Fibroblast of the aortic adventitia (primary cell): ENCODE measurements around the gene RIPPLY3. TPM values are rescaled to one million over a fixed set of nuclear protein-coding genes. Genes with fewer than 3 reads are reported as not detected.

Experiments
- DNase-seq: peaks from one replicate; pipeline ENCODE4 v3.0.0-alpha.2; 2010; ENCODE audit warnings: low read depth
- H3K4me3 ChIP-seq: 2 replicates; pipeline ENCODE4 v1.5.1; 2011; ENCODE audit warnings: low read depth, mild to moderate bottlenecking, control low read depth, low read length, moderate library complexity
- CTCF ChIP-seq: IDR thresholded peaks from 2 replicates; pipeline ENCODE4 v1.5.1; 2011; ENCODE audit warnings: mild to moderate bottlenecking, low read length, control low read depth, inconsistent platforms; ENCODE audit not compliant: insufficient read depth
- total RNA-seq: library from RNA; depleted of rRNA; stranded (reverse); fragments of >200 nt; gene quantifications from 2 replicates; pipeline ENCODE4 v1.2.3, GENCODE V29; 2012; ENCODE audit warnings: low replicate concordance

RIPPLY3 gene
- total RNA-seq, 1 donor, result not detected

DNA sequence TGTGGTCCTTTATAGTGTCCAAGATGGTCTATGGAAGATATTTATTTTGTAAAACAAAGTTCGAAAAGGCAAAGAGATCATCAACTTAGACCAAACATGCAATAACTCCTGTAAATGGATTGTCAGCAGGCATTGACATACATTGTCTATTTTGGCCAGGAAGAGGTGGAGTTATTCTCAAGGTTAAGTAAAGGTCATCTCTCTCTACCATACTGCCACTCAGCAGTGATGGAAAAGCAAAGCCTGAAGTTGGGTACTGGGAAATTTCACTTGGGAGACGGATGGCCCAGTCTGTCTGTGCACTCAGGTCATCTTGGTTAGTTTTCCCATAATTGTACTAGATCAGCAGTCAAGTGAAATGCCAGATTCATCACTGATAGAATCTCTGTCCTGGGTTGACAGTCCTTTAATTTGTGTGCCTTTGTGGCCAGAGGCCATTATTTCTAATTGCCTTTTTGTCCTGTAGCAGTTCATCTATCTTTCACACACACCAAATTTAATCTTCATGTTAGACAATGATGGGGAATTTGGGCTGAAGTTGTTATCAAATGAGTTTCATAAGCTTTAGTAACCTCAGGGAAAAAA is 48.9 kb downstream of the RIPPLY3 start:
- DNase-seq, result no peak
- no peak overlapping the region for H3K4me3 ChIP-seq
- no peak for TF ChIP-seq CTCF

DNA sequence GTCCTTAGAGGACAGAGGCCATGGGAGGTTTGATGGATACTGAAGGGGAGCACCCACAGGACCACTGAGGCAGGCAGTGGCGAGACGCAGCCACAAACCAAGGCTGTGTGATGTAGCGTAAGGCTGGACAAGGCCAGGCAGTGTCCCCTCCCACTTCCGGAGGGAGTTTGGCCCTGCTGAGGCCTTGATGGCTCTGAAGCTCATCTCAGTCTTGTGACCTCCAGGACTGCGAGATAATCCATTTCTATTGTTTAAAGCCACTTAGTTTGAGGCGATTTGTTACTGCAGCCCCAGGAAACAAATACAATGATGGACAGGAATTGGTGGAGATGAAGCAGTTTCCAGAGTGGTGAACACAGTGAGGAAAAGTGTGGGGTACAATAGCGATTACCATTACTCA is 51.1 kb downstream of the RIPPLY3 start:
- TF ChIP-seq CTCF, result no peak
- no peak overlapping the region for H3K4me3 ChIP-seq

GRCh38 chr21:37058261-37058660 is 51.8 kb downstream of the RIPPLY3 start:
- TF ChIP-seq CTCF, result no peak
- no peak for DNase-seq
- no peak overlapping the region for H3K4me3 ChIP-seq

More for the DNA sequence above, 51.1 kb downstream of the RIPPLY3 start:
- DNase-seq, result no peak

DNA sequence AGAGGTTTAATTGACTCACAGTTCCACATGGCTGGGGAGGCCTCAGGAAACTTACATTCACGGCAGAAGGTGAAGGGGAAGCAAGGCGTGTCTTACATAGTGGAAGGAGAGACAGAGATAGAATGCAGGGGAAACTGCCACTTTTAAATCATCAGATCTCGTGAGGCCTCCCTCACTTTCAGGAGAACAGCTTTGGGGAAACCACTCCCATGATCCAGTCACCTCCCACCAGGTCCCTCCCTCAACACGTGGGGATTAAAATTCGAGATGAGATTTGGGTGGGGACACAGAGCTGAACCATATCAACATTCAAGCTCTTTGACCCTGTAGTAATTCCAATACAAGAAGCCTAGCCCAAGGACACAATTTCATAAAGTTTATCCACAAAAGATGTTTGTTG is 52.7 kb downstream of the RIPPLY3 start:
- DNase-seq, result no peak
- no peak for TF ChIP-seq CTCF
- H3K4me3 ChIP-seq, result no peak overlapping the region

DNA sequence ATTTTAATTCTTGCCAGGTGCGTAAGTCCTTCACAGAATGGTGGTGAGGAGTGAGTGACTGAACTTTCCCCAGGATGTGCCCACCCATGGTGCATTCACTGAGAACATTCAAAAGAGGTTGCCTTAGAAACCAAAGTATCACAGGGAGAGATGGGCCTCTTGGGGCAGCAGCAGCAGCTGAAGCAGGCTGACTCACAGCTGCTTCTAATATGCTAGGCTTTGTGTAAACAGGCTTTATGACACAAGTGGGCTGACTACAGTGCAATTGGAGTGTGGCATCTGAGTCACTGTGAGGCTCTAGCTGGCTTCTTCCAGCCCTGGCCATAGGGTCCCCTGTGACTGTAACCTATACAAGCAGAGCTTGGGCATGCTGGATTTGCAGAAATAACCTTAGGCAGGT is 53.8 kb downstream of the RIPPLY3 start:
- H3K4me3 ChIP-seq, result no peak overlapping the region
- TF ChIP-seq CTCF, result peak; percentile 32
- DNase-seq, result peak; percentile 86

- TF ChIP-seq CTCF, result no peak
- no peak overlapping the region for H3K4me3 ChIP-seq
- peak; percentile 41 for DNase-seq
Measured at GRCh38 chr21:37061926-37062592, 55.6 kb downstream of the RIPPLY3 start.

DNA sequence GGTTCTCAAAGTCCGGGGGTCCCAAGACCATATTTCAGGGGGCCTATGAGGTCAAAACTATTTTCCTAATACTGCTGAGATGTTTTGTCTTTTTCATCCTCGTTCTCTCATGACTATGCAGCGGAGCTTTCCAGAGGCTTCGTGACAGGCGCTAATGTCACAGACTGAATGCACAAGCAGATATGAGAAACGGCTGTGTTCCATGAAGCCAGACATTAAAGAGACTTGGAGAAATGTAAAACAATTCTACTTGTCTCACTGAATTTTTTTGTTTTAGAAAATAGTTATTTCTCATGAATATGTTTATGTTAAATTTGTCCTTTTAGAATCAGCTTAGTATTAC is 56.1 kb downstream of the RIPPLY3 start:
- no peak overlapping the region for H3K4me3 ChIP-seq
- DNase-seq, result no peak
- TF ChIP-seq CTCF, result no peak
